HepG2 (cell line): ENCODE measurements around the gene SKA2.

Experiments used
- EP300 ChIP-seq, 3 experiments: sonication (generic) in 1 of 3; formaldehyde crosslinking in 1 of 3; IDR thresholded peaks; 2 replicates each; pipeline versions ENCODE4 v1.5.1 to v1.6.1; 2011 to 2020; ENCODE audit warnings: low read depth in 2 of 3, low read length in 2 of 3, borderline replicate concordance in 1 of 3, improper control_type of control experiment in 1 of 3, mild to moderate bottlenecking in 1 of 3, missing genetic modification reagents in 1 of 3, moderate library complexity in 1 of 3
- ESRRA ChIP-seq: sonication (generic); formaldehyde crosslinking; IDR thresholded peaks from 2 replicates; pipeline ENCODE4 v1.5.1; 2020; ENCODE audit warnings: mild to moderate bottlenecking, low read depth, missing genetic modification reagents
- TF ChIP-seq, protein P1 (sequence below): conservative IDR thresholded peaks from 2 replicates; pipeline ENCODE4 v1.6.1; 2018; ENCODE audit warnings: missing genetic modification reagents

DNA sequence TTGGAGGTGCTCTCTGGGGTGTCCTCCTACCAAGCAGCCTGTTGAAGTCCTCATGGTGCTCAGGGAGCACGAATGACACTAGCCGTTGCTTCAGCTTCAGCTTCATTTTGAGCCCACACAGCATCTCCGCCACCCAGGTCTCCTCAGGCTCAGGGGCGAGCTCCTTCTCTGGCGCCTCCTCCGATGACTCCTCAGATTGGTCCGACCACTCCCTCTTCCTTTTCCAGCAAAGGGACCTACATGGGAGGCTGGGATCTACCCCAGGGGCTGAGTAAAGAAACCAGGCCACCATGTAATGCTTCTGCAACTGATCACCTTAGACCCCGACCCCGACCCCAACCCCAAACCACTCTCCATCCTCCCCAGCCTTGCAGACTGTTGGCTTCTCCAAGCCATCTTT, 26.5 kb upstream of the SKA2 start:
- TF ChIP-seq, protein P1, sequence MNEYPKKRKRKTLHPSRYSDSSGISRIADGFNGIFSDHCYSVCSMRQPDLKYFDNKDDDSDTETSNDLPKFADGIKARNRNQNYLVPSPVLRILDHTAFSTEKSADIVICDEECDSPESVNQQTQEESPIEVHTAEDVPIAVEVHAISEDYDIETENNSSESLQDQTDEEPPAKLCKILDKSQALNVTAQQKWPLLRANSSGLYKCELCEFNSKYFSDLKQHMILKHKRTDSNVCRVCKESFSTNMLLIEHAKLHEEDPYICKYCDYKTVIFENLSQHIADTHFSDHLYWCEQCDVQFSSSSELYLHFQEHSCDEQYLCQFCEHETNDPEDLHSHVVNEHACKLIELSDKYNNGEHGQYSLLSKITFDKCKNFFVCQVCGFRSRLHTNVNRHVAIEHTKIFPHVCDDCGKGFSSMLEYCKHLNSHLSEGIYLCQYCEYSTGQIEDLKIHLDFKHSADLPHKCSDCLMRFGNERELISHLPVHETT (CRISPR knock-in tag): no peak
- TF ChIP-seq EP300 (IDR thresholded peaks at IDR 0.05; ENCODE audit: low read depth in 2 of 2, low read length in 2 of 2) (no peak), EP300 (CRISPR knock-in tag; IDR thresholded peaks at IDR 0.05; ENCODE audit: borderline replicate concordance) (no peak), ESRRA (CRISPR knock-in tag) (no peak)
